ENCODE results near the gene INTS15.

INTS15 gene

GRCh38 chr7:6641305-6642035 is 51.6 kb downstream of the INTS15 start:
- in situ Hi-C loops (cut with MboI; ENCODE audit: low pct_unique_long_range_greater_than_20kb, low sequenced_read_pairs, unreplicated experiment) = no loop called here
- TF ChIP-seq CTCF (IDR thresholded peaks at IDR 0.05; ENCODE audit: extremely low read depth, insufficient read depth, missing control alignments) = no peak
- DNase-seq (ENCODE audit: low spot score) = no peak

- TF ChIP-seq CTCF (IDR thresholded peaks at IDR 0.05; ENCODE audit: extremely low read depth, insufficient read depth, missing control alignments) = no peak
- in situ Hi-C loops (cut with MboI; ENCODE audit: low pct_unique_long_range_greater_than_20kb, low sequenced_read_pairs, unreplicated experiment) = no loop called here
- DNase-seq (ENCODE audit: low spot score) = no peak
Measured at GRCh38 chr7:6642239-6642839, 52.5 kb downstream of the INTS15 start.

DNA sequence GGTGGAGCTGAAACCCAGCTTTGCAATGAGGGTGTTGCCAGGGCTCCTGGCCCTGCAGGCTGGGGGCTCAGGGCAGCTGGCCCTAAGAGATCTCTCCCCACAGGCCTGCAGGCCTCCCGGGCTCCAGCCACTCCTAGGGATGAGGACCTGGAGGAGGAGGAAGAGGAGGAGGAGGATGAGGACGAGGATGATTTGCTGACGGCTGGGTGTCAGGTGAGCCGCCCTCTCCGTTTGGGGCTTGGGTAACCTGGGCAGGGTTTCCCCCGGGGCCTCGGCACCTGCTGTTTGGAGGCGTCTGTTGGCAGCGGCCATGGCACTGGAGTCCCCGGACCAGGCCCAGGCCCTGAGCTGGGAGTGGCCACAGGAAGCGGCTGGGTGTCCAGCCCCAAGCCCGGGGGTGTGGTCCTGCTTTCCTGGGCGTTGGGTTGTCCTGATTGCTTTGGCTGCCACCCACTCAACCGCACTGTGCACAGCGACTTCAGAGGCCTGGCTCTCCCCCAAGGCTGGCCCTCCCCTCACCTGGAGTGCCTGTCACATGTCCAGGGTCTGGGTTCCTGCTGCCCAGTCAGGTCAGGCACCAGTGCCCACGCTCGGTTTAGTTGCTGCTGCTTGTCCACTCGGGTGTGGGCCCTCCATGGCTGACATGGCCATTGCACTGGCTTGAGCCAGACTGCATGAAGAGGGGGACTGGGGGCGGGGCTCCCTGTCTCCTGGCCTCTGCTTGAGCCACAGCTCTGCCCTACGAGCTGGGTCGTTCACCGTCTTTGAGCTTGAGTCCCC is 53.2 kb downstream of the INTS15 start:
- in situ Hi-C loops (cut with MboI; ENCODE audit: low pct_unique_long_range_greater_than_20kb, low sequenced_read_pairs, unreplicated experiment) = no loop called here
- no peak for DNase-seq (ENCODE audit: low spot score)
- TF ChIP-seq CTCF (IDR thresholded peaks at IDR 0.05; ENCODE audit: extremely low read depth, insufficient read depth, missing control alignments) = no peak

DNA sequence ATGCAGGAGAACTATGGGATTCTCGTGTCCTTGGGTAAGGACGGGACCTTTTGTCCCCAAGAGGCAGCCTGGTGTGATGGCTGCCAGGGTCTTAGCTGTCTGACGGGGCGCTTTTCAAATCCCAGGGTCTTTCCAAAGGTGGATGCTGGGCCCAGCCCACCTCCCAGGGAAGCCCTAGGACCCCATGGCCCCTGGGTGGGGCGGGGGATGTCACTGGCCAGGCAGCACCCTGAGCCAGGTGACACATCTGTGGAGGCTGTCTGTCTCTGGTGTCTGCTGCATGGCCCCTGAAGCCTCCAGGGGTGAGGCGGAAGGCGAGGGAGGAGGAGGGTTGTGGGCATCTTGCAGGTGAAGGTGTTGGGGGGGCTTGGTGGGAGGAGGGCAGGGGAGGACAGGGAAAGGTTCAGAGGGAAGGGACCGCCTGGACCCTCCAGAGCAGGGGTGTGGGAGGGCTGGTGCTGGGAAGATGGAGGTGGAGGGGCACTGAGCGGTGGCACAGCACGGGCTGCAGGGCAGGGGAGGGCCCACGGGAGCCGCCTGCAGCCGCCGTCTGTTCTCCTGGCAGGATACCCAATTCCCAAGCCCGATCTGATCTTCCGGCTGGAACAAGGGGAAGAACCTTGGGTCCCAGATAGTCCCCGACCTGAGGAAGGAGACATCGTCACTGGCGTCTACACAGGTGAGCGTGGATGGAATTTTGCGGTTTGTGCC is 54.2 kb downstream of the INTS15 start:
- DNase-seq (ENCODE audit: low spot score) = no peak
- no peak for TF ChIP-seq CTCF (IDR thresholded peaks at IDR 0.05; ENCODE audit: extremely low read depth, insufficient read depth, missing control alignments)
- in situ Hi-C loops (cut with MboI; ENCODE audit: low pct_unique_long_range_greater_than_20kb, low sequenced_read_pairs, unreplicated experiment) = no loop called here

DNA sequence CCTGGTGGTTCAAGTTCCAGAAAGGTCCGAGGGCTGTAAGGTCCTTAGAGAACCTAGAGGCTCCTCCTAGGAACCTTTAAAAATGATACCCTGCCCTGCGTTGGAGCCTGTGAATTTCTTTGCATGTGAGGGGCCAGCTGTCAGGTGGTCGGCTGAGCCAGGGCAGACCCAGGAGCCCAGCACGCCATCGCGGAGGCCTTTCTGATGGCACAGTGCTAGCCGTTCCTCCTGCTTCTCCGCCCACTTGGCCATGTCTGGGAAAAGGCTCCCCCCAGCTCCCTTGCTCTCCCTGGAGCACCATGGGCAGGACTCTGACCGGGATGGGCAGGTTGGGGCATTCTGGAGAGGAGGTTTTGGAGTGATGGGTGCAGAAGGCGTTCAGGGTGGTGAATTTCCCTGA is 54.9 kb downstream of the INTS15 start:
- no peak for TF ChIP-seq CTCF (IDR thresholded peaks at IDR 0.05; ENCODE audit: extremely low read depth, insufficient read depth, missing control alignments)
- no peak for DNase-seq (ENCODE audit: low spot score)
- in situ Hi-C loops (cut with MboI; ENCODE audit: low pct_unique_long_range_greater_than_20kb, low sequenced_read_pairs, unreplicated experiment) = no loop called here

- TF ChIP-seq CTCF (IDR thresholded peaks at IDR 0.05; ENCODE audit: extremely low read depth, insufficient read depth, missing control alignments) = no peak
- in situ Hi-C loops (cut with MboI; ENCODE audit: low pct_unique_long_range_greater_than_20kb, low sequenced_read_pairs, unreplicated experiment) = no loop called here
- DNase-seq (ENCODE audit: low spot score) = no peak
Measured at GRCh38 chr7:6646465-6646864, 56.6 kb downstream of the INTS15 start.
